ENCODE measurements around the gene SPINK2. TPM values are rescaled to one million over a fixed set of nuclear protein-coding genes. Genes with fewer than 3 reads are reported as not detected.

Gene SPINK2, protein sequence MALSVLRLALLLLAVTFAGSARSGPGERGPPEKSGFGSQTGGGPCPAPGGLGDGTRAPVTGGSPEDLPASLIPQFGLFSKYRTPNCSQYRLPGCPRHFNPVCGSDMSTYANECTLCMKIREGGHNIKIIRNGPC
- not detected in 2 replicates for total RNA-seq (2013; cell fraction: nucleolus; rRNA removed)
- total RNA-seq (2014; rRNA removed) = 0.27 and 0.40 TPM in 2 replicates
- 0.27 and 0.60 TPM in 2 replicates for total RNA-seq (2014; rRNA removed; fragmentation: Illumina TruSeq; extraction: Trizol)
- total RNA-seq (2021) = not detected in 2 replicates
- polyA plus RNA-seq (2011; ENCODE audit: low read depth) = not detected
- polyA plus RNA-seq (2011; rRNA removed) = 0.61 and 0.73 TPM in 2 replicates
- polyA plus RNA-seq (2011; cell fraction: cytosol; rRNA removed) = 0.81 and 1.3 TPM in 2 replicates
- 0.39 TPM in 1 of 2 replicates, not detected in the other for polyA plus RNA-seq (2011; cell fraction: nucleus; rRNA removed)
- 0.58 and 0.86 TPM in 2 replicates for polyA plus RNA-seq (2012)
- 0.13 and 2.4 TPM in 2 replicates for polyA plus RNA-seq (2014; fragmentation: Illumina TruSeq; extraction: Trizol)
- polyA plus RNA-seq (2014; fragmentation: Nextera tagmentation; extraction: Ambion mirVana) = 1 to 10 TPM in 1 of 2 experiments, under 1 TPM in 1; 0.61 to 1.0 TPM
- polyA plus RNA-seq (2014; rRNA removed) = 0.30 and 0.49 TPM in 2 replicates
- polyA plus RNA-seq (2016; fragmentation: Nextera tagmentation; extraction: Ambion mirVana) = under 1 TPM; 0.66 to 0.88 TPM
- not detected in 2 replicates for polyA minus RNA-seq (2011; rRNA and poly(A)+ RNA removed)
- polyA minus RNA-seq (2011; cell fraction: cytosol; rRNA and poly(A)+ RNA removed) = not detected in 2 replicates
- not detected in 2 replicates for polyA minus RNA-seq (2011; cell fraction: nucleus; rRNA and poly(A)+ RNA removed)
- percentile 17 among the genes with signal in this experiment for Bru-seq, nascent RNA
- percentile 21 among the genes with signal in this experiment for BruChase-seq, experiment 1, labeled RNA remaining after a 6-hour chase
- percentile 11 among the genes with signal in this experiment for BruChase-seq, experiment 2, labeled RNA remaining after a 2-hour chase
- long read RNA-seq, experiment 1, partial matches to known transcripts = 0 of 3 reads
- long read RNA-seq, experiment 1, other reads (novel, unspliced or antisense) = 1 of 3 reads
- long read RNA-seq, experiment 2, partial matches to known transcripts = 0 of 5 reads
- long read RNA-seq, experiment 2, other reads (novel, unspliced or antisense) = 1 of 5 reads

DNA sequence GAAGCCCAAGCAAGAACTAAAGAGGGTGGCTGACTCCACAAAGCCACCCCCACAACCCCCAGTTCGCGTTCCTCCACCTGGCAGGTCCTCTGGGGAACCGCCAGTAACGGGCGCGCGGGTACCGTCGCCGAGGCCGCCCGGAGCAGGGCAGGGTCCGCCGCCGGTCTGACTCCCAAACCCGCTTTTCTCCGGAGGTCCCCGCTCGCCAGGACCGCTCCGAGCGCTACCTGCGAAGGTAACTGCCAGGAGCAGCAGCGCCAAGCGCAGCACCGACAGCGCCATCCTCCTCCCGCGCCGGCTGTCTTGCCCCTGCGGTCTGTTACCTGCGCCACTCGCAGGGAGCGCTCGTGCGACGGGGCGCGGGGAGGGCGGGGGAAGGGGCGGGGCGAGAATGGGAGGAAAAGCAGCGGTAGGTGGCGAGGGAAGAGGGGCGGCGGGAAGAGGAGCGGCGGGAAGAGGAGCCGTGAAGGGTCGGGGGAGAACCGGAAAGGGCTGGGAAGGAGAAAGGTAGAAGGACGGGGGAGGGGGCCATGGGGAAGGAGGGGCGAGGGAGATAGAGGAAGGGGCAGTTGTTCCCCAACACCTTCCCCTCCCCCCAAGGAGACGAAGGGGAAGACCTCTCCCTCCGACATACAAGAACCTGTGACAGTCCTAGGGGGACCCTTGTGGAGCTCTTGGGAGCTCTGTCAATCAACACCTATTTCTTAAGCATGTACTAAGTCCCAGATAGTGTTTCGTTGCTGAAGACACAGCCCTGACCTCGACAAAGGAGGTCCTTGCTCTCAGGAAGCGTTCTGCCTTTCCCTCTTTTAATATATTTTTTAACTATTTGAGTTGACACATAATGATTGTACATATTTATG lies at the start of gene SPINK2:
Gene SPINK2 (minus strand): TSS at position 321 of the 863 bp plus-strand sequence. CDS start 39 bp downstream, at position 282.
- ChIA-PET RAD21 (ENCODE audit: unreplicated experiment) (no interaction called here), SMC1A (ENCODE audit: uncharacterized antibody, unreplicated experiment) (no interaction called here), CTCF (interaction anchor here (1.5 to 1.7 kb wide), 2 partner anchors 15 to 22 kb away, joined by 3 to 7 read pairs; no protein-coding TSS in a partner anchor), POLR2A (no interaction called here)
- ATAC-seq (peak; percentile 38), DNase-seq (ENCODE audit: low read depth, low spot score) (no peak), FAIRE-seq (no peak)
- Histone ChIP-seq H3K27me3 (replicated peaks in 1 of 2; ENCODE audit: control insufficient read depth in 2 of 2, insufficient read depth in 2 of 2, low read length in 1 of 2) (peaks cover 3 to 5% of the 10 kb centered on the region in 2 experiments; a peak in 3 of 4 replicates), H4K20me1 (ENCODE audit: control insufficient read depth, insufficient read depth) (no peaks in the 10 kb centered on the region), H3K4me1 (ENCODE audit: control insufficient read depth, insufficient read depth, low read length) (peaks cover 23% of the 10 kb centered on the region), H3K4me3 (peak within 1 kb of the TSS; percentile 37), H3K79me2 (ENCODE audit: control insufficient read depth, insufficient read depth, low read length) (no peaks in the 10 kb centered on the region), H3K9me3 (replicated peaks; ENCODE audit: control insufficient read depth, insufficient read depth, low read length) (no peaks in the 10 kb centered on the region; the same call in 2 of the 3 replicates), H3K9ac (ENCODE audit: control insufficient read depth, insufficient read depth, low read length) (no peak within 1 kb of the TSS), H3K27ac (ENCODE audit: control insufficient read depth, insufficient read depth) (no peak within 1 kb of the TSS), H2AFZ (ENCODE audit: control insufficient read depth, low read depth, low read length) (peak within 1 kb of the TSS; percentile 51), H3K4me2 (ENCODE audit: control insufficient read depth, insufficient read depth) (peak within 1 kb of the TSS; percentile 68), H3K36me3 (ENCODE audit: control insufficient read depth in 2 of 2, insufficient read depth in 2 of 2, low read length in 1 of 2) (no peaks in the 10 kb centered on the region)
- in situ Hi-C loops (cut with MboI) = no loop called here
- BruUV-seq (replicated peaks) = no TSS peak
- intact Hi-C loops (cut with micrococcal nuclease; ENCODE audit: unreplicated experiment) = no loop called here
- TF ChIP-seq BHLHE40 (IDR thresholded peaks at IDR 0.05; ENCODE audit: borderline replicate concordance in 1 of 2, low read depth in 2 of 2, low read length in 1 of 2) = peak in 1 of 2 experiments; percentile 40; a peak in 1 of 4 replicates
- no peak for TF ChIP-seq NR2C1 (IDR thresholded peaks at IDR 0.05)
- TF ChIP-seq, protein P1, sequence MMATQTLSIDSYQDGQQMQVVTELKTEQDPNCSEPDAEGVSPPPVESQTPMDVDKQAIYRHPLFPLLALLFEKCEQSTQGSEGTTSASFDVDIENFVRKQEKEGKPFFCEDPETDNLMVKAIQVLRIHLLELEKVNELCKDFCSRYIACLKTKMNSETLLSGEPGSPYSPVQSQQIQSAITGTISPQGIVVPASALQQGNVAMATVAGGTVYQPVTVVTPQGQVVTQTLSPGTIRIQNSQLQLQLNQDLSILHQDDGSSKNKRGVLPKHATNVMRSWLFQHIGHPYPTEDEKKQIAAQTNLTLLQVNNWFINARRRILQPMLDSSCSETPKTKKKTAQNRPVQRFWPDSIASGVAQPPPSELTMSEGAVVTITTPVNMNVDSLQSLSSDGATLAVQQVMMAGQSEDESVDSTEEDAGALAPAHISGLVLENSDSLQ (IDR thresholded peaks at IDR 0.05) = peak; percentile 68
- peak in 1 of 3 experiments; percentile 14; a peak in 1 of 6 replicates for TF ChIP-seq CTCF (IDR thresholded peaks at IDR 0.05 in 2 of 3, conservative IDR thresholded peaks at IDR 0.05 in 1 of 3; ENCODE audit: control insufficient read depth in 2 of 3, extremely low read depth in 1 of 3, insufficient read depth in 1 of 3, low read depth in 3 of 3, low read length in 3 of 3)
- 2% methylated on average over 36 of the region's 58 CpGs for WGBS (ENCODE audit: insufficient coverage, insufficient replicate concordance, low lambda C conversion rate, missing lambda C conversion rate)

Data from GM12878 (cell line).